PC-9 (cell line): ENCODE data around the gene RYR3.

Experiments
- CTCF ChIP-seq: fragments of 200-600 bp; sonication (generic); conservative IDR thresholded peaks from 2 replicates; pipeline ENCODE4 v1.6.1; 2017; ENCODE audit warnings: mixed run types, antibody characterized with exemption, mild to moderate bottlenecking, moderate library complexity
- EZH2 ChIP-seq: fragments of 200-600 bp; sonication (generic); IDR thresholded peaks from 2 replicates; pipeline ENCODE4 v1.8.0; 2017; ENCODE audit warnings: antibody characterized with exemption, low read depth

- TF ChIP-seq CTCF (no peak), EZH2 (no peak)
These were observed 535.4 kb downstream of the RYR3 start for GRCh38 chr15:33846142-33846541.
